Left renal cortex interstitium (tissue), 4 donors: ENCODE data around the gene SLC2A14. TPM values are rescaled to one million over a fixed set of nuclear protein-coding genes. Genes with fewer than 3 reads are reported as not detected.
"Not testable (repeated sequence)": the region's sequence is repeated elsewhere in the genome, so short reads cannot be mapped to it uniquely, and the experiment has no call there.

Experiments used
- DNase-seq, 4 donors: peaks; one replicate each; pipeline ENCODE4 v3.0.0-alpha.2; 2013; ENCODE audit warnings: low read depth in 4 of 4, low spot score in 2 of 4, missing footprints in 1 of 4
- polyA plus RNA-seq, 4 donors: library from polyadenylated mRNA; unstranded; fragments of 120-200 nt; gene quantifications; one replicate each; pipeline ENCODE4 v1.2.1, GENCODE V29; 2013; ENCODE audit not compliant: insufficient read length in 4 of 4

The SLC2A14 gene
- polyA plus RNA-seq, 4 donors, result 0.68 to 0.89 (median 0.81) TPM

GRCh38 chr12:7877420-7877819, 4.7 kb upstream of the SLC2A14 start:
- DNase-seq, result no peak

DNA sequence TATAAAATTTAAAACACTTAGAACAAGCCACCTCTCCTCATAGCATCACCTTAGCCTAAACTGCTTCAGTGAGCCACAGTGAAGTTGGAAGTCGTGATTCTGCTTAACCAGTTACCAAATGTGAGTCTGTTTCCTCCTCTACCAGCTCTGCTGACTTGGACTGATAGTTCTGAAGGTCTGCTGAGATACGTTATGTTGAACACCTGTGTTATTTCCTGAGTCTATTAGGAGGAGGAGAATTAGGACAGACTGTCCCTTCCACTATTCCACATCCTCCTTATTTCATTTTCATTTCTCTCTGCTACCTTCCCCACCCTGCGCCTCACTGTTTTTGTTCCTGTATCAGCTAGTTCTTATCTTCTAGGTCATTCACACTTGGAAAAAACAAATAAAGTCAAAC, 2.4 kb downstream of the SLC2A14 start:
- no peak for DNase-seq

DNA sequence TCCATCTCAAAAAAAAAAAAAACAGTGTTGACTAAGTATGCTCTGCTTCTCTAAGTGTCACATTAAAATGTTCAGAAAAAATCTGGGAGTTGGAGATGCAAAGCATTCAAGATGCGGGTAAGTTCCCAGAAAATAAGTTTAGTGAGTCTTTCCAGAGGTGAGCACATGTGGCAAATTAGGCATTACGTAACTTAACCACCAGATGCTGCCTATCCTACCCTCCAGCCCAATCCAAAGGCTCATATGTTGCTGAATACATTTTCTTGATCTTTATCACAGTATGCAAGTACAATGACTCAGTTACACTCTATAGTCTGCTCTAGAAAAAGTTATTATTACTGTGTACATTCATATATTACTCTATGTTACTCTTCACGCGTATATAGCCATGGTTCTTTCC, 3.6 kb downstream of the SLC2A14 start:
- no peak for DNase-seq

DNA sequence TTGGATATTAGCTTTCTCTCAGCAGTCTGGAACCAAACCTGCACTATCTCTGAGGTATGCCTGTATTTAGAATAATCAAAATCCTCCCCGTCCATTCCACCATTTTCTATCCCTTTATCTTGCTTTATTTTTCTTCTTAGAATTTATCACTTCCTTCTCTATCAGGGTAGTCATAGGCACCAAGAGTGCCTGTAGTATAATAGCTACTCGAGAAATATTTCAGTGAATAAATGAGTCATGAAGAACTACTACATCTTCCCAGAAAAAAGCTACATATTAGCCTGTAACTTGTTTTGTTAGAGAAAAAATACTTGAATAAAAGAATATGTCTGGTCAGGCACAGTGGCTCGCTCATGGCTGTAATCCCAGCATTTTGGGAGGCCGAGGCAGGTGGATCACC, 4.3 kb downstream of the SLC2A14 start:
- no peak for DNase-seq

DNA sequence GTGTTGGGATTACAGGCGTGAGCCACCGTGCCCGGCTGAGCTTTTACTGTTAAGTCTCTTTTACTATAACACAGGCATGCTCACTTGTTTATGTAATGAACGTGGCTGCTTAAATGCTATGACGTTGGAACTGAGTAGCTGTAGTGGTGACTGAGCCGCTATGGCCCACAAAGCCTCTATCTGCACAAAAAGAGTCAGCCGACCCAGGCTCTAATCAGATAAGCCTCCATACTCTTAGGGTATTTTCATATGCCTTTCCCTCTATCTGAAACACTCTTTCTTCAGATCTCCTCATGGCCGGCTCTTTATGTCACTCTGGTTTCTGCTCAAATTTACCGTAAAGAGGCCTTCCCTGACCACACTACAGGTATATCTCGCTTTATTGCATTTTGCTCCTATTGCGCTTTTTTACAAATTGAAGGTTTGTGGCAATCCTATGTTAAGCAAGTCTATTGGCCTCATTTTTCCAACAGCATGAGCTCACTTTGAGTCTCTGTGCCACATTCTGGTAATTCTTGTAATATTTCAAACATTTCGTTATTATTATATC, 8.0 kb downstream of the SLC2A14 start:
- no peak for DNase-seq

GRCh38 chr12:7862814-7863348, 9.8 kb downstream of the SLC2A14 start:
- DNase-seq, result not testable (repeated sequence)

GRCh38 chr12:7862301-7862700, 10.4 kb downstream of the SLC2A14 start:
- DNase-seq, result not testable (repeated sequence)

GRCh38 chr12:7859552-7859951, 13.2 kb downstream of the SLC2A14 start:
- no peak for DNase-seq

- no peak for DNase-seq
Observed at GRCh38 chr12:7857971-7858370, 14.7 kb downstream of the SLC2A14 start.

DNA sequence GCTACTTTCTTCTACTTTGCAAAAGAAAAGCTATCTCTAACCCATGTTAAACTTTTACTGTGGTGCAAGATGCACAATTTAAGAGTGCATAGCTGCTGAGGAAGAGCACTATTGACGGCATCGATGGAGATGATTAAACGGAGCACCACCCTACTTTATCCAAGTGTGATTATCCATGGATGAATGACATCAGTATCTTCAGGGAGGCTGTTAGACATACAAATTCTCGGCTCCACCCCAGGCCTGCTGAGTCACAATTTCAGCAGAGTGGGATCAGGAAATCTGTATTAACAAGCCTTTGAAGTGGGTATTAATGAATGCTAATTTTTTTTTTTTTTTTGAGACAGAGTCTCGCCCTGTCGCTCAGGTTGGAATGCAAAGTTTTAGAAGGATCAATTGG, 16.2 kb downstream of the SLC2A14 start:
- DNase-seq, result no peak

- DNase-seq, result no peak
Observed at GRCh38 chr12:7853557-7853956, 19.2 kb downstream of the SLC2A14 start.

DNA sequence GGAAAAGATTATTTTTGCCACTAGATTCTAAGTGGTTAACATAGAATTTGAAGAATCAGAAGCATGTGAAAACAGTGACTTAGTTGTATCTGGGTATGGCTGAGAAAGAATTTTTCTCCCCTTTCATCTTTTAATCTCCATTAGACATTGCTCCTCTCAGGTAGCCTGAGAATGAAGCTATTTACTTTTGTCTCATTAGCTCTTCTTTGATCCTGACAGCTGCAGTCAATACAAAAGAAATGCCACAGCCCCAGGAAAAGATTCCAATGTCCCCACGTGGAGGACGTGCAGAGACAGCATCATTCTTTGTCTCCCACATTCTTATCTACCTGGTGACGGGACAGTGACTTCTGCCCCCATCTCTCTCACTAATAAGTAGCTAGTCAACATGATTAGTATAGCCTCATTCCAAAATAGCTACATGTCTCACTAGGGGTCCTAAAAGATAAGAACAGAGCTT, 21.1 kb downstream of the SLC2A14 start:
- DNase-seq, result not testable (repeated sequence)

- not testable (repeated sequence) for DNase-seq
Observed at GRCh38 chr12:7850099-7850498, 22.6 kb downstream of the SLC2A14 start.

- not testable (repeated sequence) for DNase-seq
Observed at GRCh38 chr12:7848098-7848422, 24.7 kb downstream of the SLC2A14 start.

GRCh38 chr12:7847226-7848097, 25.3 kb downstream of the SLC2A14 start:
- DNase-seq, result not testable (repeated sequence)

DNA sequence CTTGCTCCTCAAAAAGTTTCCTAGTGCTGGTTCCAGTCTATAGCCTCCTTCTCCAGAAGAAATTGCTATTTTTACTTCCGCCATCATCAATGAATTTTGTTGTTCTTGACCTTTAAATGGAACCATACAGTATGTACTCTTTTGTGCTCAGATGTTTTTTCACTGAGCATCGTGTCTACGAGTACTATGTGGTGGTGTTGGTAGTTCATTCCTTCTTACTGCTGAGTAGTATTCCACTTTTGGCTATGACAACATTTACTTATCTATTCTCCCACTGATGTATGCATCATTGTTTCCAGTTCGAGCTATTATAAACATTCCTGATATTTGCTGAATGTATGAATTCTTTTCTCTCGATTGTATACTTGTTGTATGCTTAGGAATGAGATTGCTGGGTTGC, 28.6 kb downstream of the SLC2A14 start:
- DNase-seq, result no peak

DNA sequence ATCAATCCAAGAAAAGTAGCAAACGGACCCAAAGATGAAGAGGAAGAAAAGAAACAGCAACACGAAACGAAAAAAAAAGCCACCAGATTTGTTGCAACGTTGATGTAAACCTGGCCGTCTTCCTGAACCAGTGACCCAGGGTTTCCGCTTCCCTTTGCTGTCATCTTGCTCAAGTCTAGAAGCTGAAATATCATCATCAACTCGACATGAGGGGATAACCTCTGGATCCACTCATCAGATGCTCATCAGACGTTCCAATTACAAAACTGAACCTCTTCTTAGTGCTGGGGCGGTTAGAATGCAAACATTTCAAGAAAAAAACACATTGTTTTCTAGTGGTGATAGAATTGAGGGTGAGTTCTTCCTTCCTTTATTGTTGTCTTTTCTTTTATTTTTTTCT, 29.1 kb downstream of the SLC2A14 start:
- not testable (repeated sequence) for DNase-seq

DNA sequence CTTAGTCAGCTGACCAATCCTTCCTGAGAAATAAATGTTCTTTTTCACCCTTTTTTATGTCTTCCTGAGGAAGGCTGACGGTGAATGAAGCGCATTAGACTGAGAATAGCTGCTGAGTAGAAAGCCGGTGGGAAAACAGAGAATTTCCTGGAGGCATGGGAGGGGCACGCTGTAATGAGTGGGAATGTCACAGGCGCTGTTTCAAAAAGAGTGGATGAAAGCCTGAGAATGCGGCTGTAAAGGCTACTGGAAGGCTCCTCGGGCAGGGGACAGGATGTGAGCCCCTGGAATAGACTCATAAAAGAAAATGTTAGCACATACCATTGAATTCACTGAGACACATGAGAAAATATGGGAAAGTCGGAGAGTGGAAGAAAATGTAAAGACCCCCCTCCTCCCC, 29.6 kb downstream of the SLC2A14 start:
- not testable (repeated sequence) for DNase-seq

- not testable (repeated sequence) for DNase-seq
Observed at GRCh38 chr12:7842444-7842843, 30.3 kb downstream of the SLC2A14 start.

GRCh38 chr12:7839848-7840247, 32.9 kb downstream of the SLC2A14 start:
- DNase-seq, result not testable (repeated sequence)

- DNase-seq, result not testable (repeated sequence)
Observed at GRCh38 chr12:7839226-7839625, 33.5 kb downstream of the SLC2A14 start.

DNA sequence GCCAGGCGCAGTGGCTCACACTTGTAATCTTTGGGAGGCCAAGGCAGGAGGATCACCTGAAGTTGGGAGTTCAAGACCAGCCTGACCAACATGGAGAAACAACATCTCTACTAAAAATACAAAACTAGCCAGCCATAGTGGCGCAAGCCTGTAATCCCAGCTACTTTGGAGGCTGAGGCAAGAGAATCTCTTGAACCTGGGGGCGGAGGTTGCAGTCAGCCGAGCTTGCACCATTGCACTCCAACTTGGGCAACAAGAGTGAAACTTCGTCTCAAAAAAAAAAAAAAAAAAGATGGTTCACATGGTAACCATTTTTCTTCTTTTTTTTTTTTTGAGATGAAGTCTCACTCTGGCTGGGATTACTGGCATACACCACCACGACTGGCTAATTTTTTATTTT, 35.3 kb downstream of the SLC2A14 start:
- DNase-seq, result no peak
